GM12892 (cell line): ENCODE data around the gene GRK3.

Experiments used
- DNase-seq: peaks from one replicate; pipeline ENCODE4 v3.0.0; 2011; ENCODE audit not compliant: insufficient read length
- FAIRE-seq: peaks from 2 replicates; lab custom pipeline; 2011; peaks lifted over from hg19 to GRCh38; lab: Jason Lieb, UNC
- POLR2A ChIP-seq: IDR thresholded peaks from 2 replicates; pipeline ENCODE4 v1.6.1; 2011; ENCODE audit warnings: low read depth, low read length, control low read depth
- POLR2AphosphoS5 ChIP-seq: IDR thresholded peaks from 2 replicates; pipeline ENCODE4 v1.6.1; 2011; ENCODE audit warnings: low read depth, low read length, control low read depth
- TAF1 ChIP-seq: IDR thresholded peaks from 2 replicates; pipeline ENCODE4 v1.6.1; 2011; ENCODE audit warnings: low read depth, mild to moderate bottlenecking, control low read depth, low read length, borderline replicate concordance

Gene GRK3

GRCh38 chr22:25729016-25729995 lies 164.8 kb downstream of the GRK3 start:
- DNase-seq (no peak), FAIRE-seq (peak; percentile 42)
- TF ChIP-seq POLR2A (no peak), POLR2AphosphoS5 (peak; percentile 35; the same call in 1 of the 2 replicates), TAF1 (no peak)

DNA sequence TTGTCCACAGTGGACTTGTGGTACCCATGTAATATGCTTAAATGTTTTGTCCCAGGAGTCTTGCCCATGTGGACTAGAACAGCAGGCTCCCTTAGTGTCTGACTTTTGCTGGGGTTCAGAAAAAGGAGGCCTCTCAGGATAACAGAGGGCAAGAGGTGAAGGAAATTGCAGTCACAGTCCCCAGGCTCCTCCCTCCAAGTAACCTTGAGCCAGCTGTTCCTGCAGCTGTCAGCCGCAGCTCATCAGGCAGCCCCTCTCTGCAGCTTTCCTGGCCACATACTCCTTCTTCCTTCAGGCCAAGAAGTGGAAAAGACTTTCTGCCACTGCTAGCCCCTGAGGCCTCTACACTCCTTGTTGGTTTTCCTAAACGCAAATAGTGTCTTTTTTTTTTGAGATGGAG lies 171.2 kb downstream of the GRK3 start:
- FAIRE-seq, result no peak
- DNase-seq, result no peak
- TF ChIP-seq POLR2A (no peak), TAF1 (no peak), POLR2AphosphoS5 (no peak)

GRCh38 chr22:25736378-25737011 lies 172.0 kb downstream of the GRK3 start:
- FAIRE-seq (no peak), DNase-seq (no peak)
- TF ChIP-seq POLR2A, result no peak
- no peak for TF ChIP-seq TAF1
- TF ChIP-seq POLR2AphosphoS5, result no peak

DNA sequence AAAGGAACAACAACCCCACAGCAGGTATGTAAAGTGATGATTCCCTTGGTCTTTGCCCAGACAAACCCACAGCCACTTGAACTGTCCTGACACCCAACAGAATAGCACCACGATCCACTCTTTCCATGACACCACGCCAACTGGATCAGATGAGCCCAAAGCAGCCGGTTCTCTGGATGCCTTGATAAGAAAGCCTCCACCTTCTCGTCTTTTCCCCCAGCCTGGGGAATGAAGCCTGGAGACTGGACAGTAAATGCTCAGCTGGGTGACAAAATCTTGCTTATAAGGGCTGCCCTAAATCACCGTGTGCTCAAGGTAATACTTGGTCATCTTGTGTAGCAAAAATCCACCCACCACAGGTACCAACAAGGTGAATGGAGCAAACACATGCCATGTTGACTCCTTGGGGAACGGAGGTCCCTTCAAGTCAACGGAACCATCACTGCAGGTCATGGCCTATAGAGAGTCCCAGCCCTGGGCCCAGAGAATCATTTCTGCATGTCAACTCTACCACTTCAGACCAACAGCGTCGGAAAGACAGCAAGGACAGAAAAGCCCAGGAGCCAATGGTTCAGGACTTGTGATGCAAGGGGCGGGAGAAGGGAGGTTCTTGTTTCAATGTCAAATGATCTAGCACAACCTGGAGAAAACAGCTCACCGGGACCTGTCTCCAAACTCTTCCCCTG lies 175.3 kb downstream of the GRK3 start:
- DNase-seq (no peak), FAIRE-seq (no peak)
- no peak for TF ChIP-seq TAF1
- no peak for TF ChIP-seq POLR2AphosphoS5
- TF ChIP-seq POLR2A, result no peak

GRCh38 chr22:25741692-25742626 lies 177.5 kb downstream of the GRK3 start, which contains the start of gene MYO18B:
MYO18B (plus strand) TSS chr22:25742188; CDS start chr22:25761093, 18,905 bp downstream.
- FAIRE-seq (no peak), DNase-seq (no peak)
- TF ChIP-seq POLR2A, result no peak
- no peak for TF ChIP-seq TAF1
- TF ChIP-seq POLR2AphosphoS5, result no peak

DNA sequence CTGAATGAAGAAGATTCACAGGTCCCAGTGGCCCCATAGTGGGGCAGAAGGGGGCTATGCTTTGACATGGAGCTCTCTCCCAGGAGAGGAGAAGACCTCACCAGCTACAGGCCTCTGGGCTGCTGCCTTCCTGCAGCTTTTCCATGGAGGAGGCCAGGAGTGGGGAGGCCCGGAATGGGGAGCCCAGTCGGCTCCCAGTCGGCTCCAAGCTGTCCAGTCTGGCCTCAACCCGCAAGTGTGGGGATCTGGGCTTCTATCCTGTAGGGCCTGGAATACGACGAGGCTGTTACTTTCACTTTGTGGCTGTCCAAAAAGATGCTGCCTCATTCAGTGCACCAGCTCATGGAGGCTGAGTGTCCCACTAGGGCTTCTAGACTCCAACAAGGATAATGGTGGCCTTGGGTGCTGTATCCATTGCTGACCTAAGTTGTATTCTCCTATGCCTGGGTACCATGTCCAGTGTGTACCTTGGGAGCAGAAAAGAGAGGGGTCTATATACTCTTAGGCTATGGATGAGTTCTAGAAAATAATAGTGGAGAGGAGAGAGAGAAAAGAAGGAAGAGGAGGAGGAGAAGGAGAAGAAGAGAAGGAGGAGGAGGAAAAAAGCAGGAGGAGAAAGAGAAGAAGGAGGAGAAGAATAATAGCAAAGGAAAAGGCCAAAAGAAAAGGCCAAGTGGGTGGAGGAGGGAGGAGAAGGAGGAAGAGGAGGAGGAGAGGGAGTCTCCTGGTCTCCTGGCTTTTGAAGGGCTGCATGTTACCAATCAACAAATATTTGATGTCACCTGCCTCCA lies 178.6 kb downstream of the GRK3 start:
- FAIRE-seq, result no peak
- no peak for TF ChIP-seq POLR2AphosphoS5
- TF ChIP-seq TAF1, result no peak
- TF ChIP-seq POLR2A, result no peak
- no peak for DNase-seq

DNA sequence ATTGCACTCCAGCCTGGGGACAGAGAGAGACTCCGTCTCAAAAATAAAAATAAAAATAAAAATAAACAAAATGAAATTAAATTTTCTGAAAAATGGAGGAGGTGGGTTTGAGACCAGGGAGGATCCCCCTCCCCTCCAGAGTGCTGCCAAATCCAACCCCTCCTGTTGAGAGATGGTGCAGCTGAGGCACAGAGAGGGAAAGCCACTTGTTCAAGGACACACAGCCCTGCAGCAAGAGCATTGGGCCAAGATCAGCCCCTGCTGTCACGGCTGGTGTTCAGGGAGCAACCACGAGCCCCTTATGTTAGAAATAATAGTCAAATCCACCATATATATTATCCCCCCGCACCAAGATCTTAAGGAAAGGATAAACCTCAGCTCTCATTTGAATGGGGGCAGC lies 180.2 kb downstream of the GRK3 start:
- no peak for DNase-seq
- TF ChIP-seq POLR2A (no peak), TAF1 (no peak), POLR2AphosphoS5 (no peak)
- no peak for FAIRE-seq

- TF ChIP-seq POLR2AphosphoS5, result no peak
- no peak for TF ChIP-seq TAF1
- no peak for TF ChIP-seq POLR2A
Observed at GRCh38 chr22:25745341-25746011, 181.0 kb downstream of the GRK3 start.

DNA sequence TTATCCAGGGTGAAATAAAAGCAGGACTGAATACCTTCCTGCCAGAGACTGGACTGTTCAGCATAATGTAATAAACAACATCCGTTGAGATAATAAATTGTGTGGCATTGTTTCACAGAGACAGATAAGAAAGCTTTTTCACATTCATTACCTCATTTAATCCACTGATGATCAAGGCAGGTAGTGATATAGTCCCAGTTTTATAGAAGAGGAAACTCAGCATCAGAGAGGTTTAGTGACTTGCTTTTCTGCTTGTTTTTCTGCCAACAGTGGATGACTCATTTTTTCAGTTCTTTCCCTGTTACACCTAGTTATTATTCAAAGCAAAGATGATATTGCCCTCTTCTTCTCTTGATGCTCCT lies 181.5 kb downstream of the GRK3 start:
- FAIRE-seq (no peak), DNase-seq (no peak)
- TF ChIP-seq POLR2AphosphoS5 (no peak), POLR2A (no peak), TAF1 (no peak)

More at GRCh38 chr22:25745341-25746011, 181.0 kb downstream of the GRK3 start:
- no peak for DNase-seq
- no peak for FAIRE-seq

DNA sequence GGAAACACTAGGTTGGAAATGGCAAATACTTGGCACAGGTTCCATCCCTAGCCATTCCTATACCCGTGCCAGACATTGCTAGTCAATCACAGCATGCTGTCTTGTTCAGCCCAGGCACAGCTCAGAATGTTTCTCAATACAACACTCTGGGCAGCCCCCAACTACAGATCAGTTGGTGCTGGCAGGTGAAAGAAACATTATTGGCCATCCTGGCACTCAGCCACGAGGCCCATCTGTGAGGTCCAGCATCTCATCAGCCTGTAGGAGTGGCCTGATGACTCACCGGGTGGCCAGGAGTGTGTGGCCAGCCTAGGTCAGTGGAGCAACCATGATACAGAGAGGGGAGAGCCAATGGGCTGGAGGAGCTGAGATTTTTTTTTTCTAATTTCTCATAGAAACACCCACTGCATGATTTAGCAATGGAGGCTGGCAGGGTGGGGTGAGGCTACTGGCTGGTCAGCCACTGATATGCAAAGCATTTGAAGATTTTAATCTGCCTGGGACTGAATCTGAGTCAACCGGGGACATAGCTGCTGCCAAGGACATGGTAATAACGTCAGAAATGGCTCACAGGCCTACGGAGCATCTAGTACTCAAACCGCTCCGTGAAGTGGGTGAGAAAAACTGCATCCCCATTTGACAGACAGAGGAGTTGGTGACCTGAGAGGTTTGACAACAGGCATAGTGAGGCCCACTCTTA lies 182.9 kb downstream of the GRK3 start:
- DNase-seq (no peak), FAIRE-seq (no peak)
- no peak for TF ChIP-seq POLR2AphosphoS5
- TF ChIP-seq POLR2A, result no peak
- TF ChIP-seq TAF1, result no peak

DNA sequence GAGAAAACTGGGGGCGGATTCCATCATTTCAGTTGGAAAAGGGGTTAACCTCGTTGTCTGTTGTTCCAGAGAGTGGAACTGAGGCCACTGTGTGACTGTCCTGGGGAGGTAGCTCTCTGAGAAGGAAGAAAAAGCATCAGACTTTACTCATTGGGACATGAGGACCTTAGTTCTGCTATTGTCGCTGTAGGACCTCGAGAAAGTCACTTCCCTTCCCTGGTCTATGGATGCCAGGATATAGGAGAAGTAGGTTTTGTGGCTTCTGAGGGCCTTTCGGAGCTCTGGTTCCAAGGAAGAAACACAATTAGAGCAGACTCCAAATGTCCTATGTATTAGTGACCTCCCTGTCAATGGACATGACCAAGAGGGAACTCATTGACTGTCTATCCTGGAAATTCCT lies 183.7 kb downstream of the GRK3 start:
- FAIRE-seq (no peak), DNase-seq (no peak)
- TF ChIP-seq POLR2AphosphoS5 (no peak), POLR2A (no peak), TAF1 (no peak)
